ENCODE measurements around the gene INHBB.

DNA sequence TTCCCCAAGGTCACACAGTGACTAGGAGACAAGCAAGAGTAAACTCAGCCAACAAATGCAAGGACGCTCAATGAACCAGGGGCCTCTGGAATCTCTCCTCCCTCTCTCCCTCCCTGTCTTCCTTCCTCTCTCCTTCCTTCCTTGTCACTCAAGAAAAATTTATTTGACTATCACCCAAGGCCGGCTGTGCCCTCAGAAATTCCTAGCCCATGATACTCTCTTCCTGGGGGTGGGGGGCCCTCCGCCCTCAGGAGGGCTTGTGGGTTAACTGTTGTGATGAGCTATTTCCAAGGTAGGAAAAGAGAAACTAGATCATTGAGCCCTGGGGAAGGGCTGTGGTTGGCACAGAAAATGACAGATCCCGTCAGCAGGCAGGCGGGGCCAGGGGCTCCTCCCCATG lies 21.7 kb downstream of the INHBB start:
- TF ChIP-seq POLR2A (IDR thresholded peaks at IDR 0.05; ENCODE audit: low read depth, low read length) (no peak), TAF1 (IDR thresholded peaks at IDR 0.05; ENCODE audit: low read depth, low read length) (no peak)

Measured in GM12891 (cell line).